Cerebellar nuclear complex (tissue), 1 donor: ENCODE results near the gene NAALAD2.
A peak's percentile ranks its signal among the peaks of the same experiment; 100 is the strongest.
"Not testable (repeated sequence)": the region's sequence is repeated elsewhere in the genome, so short reads cannot be mapped to it uniquely, and the experiment has no call there.

Experiments
- DNase-seq, 2 experiments: peaks; one replicate each; lab custom pipeline; 2025; lab: John Stamatoyannopoulos, UW

Gene NAALAD2

DNA sequence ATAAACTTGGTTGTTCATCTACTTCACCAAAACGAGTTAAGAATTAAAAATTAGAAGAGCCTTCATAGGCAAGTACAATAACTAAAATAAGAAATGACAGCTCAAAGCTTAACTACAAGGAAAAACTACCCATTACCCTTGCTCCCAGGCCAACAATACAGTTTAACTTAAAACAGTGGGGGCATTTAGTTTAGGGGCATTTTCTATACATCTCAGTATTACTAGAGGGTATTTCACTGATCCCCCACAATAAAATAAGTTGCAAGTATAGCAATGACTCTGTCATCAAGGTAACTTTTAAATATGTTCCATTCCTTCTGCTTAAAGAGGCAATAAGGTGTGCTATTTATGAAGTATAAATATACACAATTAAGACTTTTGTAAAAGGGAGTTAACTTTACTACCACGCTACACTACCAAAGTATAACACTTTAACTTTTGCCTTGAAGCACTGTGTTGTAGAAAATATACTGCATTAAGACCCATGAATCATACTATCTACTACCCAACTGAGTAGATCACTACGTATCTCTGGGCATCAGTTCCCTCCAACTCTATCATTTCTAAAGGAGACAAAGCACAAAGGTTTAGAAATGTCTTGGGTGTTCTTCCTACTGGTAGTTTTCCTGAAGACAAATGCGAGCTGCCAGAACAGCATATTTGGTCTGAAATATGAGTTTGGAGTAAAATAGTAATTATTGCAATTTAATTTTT, 58.6 kb downstream of the NAALAD2 start:
- DNase-seq = no peak

DNA sequence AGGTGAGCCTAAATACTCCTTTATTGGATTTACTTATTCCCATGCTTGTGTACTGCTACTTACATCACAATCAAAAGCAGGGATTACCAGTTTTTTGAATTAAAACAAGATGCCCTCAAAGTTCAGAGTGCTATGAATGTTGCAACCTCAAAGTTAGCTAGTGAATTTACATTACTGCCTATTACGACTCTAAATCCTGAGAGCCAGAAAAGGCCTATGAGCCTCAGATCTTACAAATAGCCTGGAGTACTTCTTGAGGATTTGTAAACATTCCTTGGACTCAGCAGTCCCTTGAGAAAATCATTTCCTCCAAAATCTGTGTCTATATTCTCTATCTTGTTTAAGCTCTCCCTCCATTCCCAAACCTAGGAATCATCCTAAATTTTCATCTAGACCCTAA, 62.9 kb downstream of the NAALAD2 start:
- DNase-seq = no peak

DNA sequence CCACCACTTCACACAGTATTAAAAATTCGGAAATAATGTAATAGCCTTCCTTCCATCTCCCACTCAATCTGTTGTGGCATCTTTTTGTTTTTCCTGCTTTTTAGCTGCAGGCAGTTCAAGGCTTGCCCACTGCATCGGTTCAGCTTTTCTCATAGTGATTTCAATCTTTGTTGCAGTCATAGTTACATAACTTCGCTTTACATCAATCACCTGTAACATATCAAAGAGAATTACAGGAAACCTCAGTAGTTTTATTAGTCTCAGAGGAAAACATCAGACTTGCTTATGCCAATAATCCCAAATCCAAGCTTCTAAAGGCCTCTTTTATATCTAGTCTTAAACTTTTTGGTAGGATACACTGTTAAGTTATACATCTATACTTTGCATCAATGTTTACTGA, 67.9 kb downstream of the NAALAD2 start:
- DNase-seq = no peak

DNA sequence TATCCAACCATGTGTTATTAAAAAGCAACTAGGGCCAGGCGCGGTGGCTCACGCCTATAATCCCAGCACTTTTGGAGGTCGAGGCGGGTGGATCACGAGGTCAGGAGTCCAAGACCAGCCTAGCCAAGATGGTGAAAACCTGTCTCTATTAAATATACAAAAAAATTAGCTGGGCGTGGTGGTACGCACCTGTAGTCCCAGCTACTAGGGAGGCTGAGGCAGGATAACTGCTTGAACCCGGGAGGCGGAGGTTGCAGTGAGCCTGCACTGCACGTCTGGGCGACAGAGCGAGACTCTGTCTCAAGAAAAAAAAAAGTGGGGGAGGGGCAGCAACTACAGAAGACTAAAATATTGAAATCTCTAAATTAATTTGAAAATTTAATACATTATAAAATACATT, 69.9 kb downstream of the NAALAD2 start:
- DNase-seq = no peak

DNA sequence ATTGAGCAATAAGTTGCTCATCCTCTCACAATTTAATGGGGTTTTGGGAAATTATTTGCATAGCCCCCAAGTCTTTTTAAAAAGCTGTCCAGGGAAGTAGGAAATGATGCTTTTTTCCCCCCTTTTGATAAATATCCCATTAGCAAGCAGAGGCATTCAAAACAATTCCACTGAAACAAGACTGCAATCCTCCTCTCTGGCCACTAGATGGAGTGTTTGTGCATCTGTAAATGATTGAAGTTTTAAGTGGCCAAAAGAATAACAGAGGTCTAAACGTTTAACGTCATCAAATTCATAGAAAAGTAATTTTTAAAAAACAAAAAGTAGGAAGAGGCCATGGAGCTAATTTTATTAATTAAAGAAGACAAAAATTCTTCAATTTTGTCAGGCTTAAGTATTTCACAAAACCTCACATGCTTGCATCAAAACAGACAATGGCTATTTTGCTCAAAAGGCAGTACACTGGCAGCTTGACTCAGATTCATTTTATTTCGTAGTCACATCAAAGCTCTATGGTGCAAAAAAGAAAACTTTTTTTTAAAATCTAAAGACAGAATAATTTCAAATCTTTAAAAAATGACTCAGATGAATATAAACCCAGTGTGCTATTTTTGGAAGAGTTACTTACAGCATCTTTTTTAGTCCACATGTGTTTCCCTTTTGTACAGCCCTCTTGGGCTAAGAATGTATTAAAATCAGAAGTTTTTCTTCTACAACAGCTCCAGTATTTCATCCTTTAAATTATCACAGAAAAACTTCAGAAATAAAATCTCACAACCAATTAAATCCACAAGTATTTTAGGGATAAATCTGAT, 70.6 kb downstream of the NAALAD2 start:
- DNase-seq = peak in 1 of 2 experiments; percentile 19

DNA sequence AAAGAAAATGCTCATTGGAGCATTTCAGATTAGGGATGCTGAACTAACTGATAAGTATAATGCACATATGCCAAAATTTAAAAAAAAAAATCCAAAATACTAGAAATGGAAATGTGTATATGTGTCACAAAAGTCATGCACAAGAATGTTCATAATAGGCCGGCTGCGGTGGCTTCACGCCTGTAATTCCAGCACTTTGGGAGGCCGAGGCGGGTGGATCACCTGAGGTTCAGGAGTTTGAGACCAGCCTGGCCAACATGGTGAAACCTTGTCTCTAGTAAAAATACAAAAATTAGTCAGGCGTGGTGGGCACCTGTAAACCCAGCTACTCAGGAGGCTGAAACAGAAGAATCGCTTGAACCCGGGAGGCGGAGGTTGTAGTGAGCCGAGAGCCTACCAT, 73.5 kb downstream of the NAALAD2 start:
- DNase-seq = not testable (repeated sequence)

DNA sequence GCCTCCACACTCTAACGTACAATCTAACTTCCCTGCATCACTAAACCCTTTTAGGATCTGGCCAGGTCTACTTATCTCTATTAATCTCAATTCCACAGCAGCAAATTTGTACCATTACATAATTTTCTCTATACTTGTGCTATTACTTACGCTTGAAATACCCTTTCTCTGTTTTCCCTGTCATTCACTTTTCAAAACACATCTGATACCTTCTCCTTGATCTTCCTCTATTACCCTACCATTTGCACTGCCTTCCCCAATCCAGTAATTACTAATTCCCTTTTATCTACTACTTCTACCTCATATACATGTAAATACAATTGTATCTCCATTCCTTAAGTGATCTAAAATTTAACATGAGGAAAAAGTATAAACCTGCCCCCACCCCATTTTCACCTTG, 74.4 kb downstream of the NAALAD2 start:
- DNase-seq = no peak

DNA sequence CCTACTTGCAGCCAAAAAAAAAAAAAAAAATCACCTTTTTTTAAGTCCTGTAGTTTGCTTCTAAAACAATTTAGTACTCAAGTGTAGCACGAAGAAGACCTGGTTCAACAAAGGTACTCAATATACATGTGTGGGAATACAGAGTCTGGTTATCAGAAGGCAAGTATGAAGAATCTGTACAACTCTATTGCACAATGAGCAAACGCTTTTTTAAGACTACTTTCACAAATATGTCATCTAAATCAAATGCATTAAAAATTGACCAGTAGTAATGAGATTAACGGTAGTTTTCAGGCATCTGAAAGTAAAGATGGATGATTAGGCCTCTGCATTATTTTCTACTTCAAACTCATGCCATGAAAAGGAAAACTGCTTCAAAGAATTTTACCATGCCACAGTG, 78.9 kb downstream of the NAALAD2 start:
- no peak for DNase-seq

DNA sequence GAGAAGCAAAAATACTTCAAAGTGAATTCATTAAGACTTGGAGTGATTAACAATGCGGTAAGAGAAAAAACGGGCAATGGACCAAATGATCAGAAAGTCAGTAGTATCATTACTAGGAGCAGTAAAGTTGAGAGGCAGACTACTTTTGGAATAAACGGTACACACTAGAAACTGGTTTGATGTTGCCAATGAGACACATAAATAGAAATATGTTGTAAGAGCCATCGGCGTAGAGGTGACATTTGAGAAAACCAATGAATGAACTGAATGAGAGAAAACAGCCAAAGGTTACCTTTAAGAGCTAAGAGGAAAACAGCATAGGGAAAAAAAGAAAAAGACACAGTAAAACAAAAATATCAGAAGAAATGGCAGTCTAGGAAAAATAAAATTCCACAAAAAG, 82.1 kb downstream of the NAALAD2 start:
- DNase-seq = no peak

DNA sequence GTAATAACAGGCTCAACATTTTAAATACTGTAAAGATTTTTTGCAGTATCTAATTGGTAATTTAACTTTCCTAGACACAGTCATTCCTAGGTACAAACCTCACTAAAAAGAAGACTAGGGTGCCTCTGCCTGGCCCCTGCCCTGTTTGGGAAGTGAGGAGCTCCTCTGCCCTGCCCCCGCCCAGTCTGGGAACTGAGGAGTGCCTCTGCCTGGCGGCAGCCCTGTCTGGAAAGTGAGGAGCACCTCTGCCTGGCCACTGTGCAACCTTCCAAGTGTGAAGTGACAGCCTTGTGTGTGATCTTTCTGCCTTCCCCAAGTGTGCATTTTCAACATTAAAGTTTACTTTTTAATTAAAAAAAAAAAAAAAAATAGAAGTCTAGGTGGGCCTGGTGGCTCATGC, 84.1 kb downstream of the NAALAD2 start:
- DNase-seq = no peak

DNA sequence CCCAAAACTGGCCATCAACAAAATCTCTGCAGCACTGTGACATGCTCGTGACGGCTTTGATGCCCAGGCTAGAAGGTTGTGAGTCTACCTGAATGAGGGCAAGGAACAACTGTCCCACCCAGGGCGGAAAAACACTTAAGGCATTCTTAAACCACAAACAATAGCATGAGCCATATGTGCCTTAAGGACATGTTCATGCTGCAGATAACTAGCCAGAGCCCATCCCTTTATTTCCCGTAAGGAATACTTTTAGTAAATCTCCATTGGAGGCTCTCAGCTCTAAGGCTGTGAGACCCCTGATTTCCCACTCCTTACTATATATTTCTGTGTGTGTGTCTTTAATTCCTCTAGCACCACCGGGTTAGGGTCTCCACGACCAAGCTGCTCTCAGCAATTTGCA, 85.0 kb downstream of the NAALAD2 start:
- DNase-seq = no peak

DNA sequence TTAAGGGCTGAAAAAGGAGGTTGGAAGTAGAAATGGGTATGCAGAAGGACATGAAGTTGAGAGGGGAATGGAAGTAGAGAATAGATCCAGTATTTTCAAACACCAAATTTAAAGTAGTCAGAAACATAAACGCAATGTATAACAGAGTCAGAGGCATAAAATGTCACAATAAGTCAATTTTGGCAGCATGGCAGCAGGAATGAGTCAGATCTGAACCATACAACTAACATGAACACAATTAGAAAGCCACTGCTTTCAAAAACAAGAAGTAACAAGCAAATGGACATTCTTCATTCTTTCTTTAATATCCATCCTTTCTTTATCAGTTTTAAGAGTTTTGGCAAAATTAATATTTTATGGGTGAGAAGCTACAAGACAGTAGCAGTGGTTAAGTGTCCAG, 85.9 kb downstream of the NAALAD2 start:
- DNase-seq = no peak

DNA sequence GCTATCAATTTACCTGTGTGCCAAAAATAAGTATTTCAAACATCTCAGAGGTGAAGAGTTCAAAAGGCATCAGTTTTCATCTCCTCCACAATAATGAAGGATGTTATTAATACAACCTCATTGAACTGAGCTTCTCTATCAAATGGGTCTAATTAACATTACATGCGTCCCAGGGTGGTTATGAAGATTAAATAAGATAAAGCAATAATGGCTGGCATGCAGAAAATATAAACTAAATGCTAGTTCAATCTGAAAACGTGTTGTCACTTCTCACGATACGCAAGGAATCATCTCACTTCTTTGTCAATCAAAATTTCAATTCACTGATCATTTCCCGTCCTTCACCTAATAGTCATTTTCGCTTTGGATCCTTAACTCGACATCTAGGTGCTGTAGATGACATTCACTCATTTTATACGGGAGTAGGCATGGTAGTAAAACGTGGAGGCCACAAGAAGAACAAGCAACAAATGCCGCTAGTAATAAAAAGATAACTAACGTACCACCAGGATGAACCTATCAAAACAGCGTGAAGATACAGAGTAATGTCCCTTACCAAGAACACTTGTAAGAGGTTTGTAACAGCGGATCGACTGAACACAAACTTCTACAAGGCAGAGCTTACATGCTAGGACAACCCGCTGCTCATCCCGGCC, 87.5 kb downstream of the NAALAD2 start:
- DNase-seq = no peak

DNA sequence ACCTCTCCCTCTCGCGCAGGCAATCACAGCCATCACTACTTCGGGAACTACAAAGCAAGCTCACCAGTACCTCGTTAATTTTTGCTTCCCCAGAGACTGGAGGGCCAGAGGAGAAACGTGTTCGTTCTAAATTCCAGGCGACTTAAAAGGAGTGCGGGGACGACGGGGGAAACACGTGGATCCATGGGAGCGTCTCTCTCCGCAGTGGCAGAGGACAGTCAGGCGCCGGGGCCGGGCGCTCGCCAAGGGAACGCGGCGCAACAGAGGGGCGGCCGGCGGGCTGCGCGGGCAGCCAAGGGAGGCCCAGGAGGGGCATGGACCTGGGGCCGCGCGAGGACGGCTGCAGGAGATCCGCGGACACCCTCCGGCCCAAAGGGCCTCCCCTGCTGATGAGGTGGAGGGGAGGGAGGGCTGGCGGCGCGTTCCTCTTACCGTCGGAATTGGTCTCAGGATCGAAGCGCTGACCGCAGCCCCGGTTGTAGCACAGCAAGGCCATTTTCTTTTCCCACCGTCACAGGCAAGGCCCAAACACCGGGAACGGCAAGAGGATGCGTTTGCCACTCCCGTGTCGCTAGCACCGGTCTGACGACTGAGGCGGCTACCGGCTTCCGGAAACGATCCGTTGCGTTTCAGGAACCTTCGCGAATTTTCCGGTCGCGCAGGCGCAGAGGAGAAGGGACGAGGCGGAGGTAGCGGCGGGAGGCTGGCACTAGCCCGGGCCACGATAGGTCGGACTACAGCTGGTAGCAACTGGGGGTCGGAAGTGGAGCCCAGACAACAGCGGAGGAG, 88.2 kb downstream of the NAALAD2 start, which contains the start of gene CHORDC1:
CHORDC1 (minus strand) TSS at position 591 of the 789 bp plus-strand sequence; CDS start at position 496, 95 bp downstream.
- peak in 1 of 2 experiments; percentile 61 for DNase-seq

DNA sequence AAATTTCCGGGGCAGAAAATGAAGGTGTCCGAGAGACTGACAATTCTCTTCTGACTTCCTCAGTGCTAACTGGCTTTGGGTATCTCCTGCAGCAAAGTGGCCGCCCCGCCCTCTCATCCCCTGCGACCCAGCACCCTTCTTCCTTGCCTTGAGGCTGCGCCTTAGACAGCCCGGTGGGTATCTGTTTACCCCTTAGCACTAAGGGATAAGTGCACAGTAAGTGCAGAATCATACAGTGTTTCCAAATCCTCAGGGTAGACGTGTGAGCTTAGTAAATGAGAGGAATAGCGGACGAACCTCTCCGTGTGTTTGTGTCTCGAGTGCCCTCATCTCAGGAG, 88.8 kb downstream of the NAALAD2 start:
- no peak for DNase-seq

DNA sequence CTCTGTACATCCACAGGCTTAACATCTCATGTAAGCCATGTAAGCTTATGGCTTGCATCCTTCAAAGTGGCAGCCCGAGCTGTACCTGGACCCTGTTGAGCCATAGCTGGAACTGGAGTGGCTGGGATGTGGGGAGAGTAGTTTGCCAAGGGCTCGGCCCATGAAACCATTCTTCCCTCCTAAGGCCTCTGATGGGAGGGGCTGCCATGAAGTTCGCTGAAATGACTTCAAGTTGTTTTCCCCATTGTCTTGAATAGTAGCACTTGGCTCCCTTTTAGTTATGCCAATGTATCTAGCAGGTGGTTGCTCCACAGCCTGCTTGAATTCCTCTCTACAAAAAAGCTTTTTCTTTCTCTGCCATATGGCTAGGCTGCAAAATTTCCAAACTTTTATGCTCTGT, 93.6 kb downstream of the NAALAD2 start:
- no peak for DNase-seq

DNA sequence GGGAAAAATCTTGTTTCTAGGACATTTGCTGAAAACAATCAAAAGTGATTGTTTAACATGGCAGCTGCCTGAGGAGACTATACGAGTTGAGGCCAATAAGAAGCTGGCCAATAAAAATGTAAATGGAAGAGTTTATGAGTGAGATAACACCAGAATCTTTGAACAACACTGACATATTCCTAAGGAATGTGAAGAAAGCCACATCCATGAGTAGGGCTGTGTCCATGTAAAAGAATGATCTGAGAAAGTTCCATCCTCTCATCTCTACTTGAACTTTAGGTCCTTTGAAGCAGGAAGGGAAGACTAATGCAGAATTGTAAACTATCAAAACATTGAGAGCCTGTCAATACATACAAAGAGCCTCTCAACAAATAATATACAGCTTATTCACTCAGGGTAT, 95.3 kb downstream of the NAALAD2 start:
- no peak for DNase-seq

DNA sequence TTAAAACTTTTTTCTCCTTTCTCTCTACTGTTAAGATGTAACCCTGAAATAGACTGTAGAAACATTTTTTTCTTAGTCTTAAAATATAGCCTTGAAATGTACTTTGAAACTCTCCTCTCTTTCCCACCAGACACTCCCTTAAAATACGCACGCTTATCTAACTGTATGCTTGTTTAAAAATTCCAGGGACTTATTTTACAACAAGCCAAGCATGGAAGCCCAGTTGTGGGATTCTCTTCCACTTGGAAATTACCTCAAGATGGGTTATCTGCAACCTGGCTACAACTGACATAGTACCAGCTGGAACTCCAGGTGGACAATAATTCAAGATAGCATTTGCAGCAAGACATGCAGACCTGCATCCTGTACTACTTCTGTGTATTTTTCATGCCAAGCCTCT, 100.5 kb downstream of the NAALAD2 start:
- DNase-seq = no peak

DNA sequence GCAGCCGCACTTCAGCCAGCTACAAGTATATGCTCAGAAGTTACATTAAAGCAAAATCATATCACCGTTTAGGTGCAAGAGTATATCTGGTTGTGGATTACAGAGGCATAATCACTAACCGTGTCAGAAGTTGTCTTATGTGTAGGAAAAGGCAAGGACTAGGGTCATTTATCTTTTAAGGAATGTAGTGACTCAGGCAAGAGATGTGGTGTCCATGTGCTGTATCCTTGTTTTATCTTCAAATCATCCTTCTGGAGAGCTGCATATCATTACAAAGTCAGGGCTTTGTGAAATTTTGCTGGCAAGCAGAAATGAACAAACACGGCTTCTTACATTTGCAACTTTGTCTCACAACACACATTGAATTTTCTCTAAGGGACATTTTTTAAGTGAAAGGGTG, 101.1 kb downstream of the NAALAD2 start:
- DNase-seq = no peak

DNA sequence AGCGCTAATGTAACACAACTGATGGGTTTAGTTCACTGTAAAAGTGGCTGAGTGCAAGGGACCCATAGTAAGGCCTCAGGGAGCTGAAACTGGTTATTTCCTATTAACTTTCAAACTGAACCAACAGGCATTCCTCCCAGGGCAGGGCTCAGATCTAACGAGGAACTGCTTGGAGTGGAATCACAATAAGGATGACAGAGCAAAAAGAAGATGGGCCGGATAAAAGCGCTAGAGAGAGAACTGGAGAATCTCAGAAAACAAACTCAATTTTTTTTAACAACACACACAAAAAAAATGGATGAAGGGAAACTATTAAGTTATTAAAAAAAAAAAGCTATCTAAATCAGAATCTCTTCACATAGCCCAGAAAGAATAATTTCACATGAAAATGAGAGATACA, 102.5 kb downstream of the NAALAD2 start:
- no peak for DNase-seq

DNA sequence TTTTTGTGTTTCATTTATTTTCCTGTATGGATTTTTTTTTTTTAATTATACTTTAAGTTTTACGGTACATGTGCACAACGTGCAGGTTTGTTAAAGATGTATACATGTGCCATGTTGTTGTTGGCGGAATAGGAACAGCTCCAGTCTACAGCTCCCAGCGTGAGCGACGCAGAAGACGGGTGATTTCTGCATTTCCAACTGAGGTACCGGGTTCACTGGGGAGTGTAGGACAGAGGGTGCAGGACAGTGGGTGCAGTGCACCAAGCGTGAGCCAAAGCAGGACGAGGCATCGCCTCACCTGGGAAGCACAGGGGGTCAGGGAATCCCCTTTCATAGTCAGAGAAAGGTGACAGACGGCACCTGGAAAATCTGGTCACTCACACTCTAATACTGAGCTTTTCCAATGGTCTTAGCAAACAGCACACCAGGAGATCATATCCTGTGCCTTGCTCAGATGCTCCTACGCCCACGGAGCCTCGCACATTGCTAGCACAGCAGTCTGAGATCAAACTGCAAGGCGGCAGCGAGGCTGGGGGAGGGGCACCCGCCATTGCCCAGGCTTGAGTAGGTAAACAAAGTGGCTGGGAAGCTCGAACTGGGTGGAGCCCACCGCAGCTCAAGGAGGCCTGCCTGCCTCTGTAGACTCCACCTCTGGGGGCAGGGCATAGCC, 105.6 kb downstream of the NAALAD2 start:
- DNase-seq = not testable (repeated sequence)

DNA sequence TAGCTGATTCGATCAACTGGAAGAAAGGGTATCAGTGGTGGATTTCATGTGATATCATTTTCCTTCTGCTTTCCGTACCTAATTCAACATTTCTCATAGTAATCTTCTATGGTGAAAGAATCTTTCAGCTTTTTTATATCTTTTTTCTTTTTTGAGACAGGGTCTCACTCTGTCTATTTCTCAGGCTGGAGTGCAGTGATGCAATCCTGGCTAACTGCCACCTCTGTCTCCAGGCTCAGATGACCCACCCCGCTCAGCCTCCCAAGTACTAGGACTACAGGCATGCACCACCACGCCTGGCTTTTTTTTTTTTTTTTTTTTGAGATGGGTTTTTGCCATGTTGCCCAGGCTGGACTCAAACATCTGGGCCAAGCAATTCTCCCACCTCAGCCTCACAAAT, 107.0 kb downstream of the NAALAD2 start:
- DNase-seq = no peak
